Measurements from ENCODE around the gene PDE11A. TPM values are rescaled to one million over a fixed set of nuclear protein-coding genes. Genes with fewer than 3 reads are reported as not detected.

The PDE11A gene
- total and polyA plus RNA-seq, 2 of the 8 experiments (the other 6 are each of a cell fraction or from before 2014, with no cell fraction given) = 0.19 to 0.23 TPM

DNA sequence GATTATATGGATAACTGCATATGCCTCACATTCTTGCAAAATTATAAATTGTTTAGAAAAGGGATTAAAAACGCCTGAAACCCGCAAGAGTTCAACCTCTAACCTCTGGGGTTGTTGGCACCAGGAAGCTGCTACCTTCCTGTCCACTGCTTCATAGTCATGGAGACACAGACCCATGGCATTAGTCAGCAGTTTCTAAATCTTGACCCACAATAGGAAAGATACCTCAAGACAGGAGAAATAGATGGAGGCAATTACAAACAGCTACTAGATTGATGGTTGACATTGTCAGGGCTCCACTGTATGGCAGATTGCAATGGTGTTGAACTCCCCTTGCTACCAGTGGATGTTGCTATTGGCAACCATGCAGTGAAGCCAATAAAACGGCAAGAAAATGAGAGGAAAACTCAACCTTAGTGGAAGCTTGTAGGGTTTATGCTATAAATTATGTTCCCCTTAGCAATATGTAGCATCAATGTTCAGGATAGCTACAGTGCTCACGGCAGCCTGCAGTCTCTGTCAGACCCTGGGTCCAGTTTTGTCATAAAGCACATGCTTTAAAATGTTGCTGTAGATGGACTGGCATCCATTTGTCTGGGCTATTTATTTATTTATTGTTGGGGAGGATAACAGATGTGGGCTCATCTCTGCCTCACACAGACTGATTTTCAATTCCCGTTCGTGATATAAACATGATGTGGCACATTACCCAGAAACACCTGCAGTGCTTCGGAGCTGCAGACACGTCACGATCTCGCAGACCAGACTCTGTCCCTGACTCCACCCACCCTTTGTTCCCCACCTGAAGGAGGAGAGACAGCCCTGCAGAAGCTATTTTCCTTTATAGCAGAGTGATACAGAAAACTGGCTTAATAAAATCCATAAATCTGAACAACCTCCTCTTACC, 446.6 kb downstream of the PDE11A start (continued):
- TF ChIP-seq, protein P1, sequence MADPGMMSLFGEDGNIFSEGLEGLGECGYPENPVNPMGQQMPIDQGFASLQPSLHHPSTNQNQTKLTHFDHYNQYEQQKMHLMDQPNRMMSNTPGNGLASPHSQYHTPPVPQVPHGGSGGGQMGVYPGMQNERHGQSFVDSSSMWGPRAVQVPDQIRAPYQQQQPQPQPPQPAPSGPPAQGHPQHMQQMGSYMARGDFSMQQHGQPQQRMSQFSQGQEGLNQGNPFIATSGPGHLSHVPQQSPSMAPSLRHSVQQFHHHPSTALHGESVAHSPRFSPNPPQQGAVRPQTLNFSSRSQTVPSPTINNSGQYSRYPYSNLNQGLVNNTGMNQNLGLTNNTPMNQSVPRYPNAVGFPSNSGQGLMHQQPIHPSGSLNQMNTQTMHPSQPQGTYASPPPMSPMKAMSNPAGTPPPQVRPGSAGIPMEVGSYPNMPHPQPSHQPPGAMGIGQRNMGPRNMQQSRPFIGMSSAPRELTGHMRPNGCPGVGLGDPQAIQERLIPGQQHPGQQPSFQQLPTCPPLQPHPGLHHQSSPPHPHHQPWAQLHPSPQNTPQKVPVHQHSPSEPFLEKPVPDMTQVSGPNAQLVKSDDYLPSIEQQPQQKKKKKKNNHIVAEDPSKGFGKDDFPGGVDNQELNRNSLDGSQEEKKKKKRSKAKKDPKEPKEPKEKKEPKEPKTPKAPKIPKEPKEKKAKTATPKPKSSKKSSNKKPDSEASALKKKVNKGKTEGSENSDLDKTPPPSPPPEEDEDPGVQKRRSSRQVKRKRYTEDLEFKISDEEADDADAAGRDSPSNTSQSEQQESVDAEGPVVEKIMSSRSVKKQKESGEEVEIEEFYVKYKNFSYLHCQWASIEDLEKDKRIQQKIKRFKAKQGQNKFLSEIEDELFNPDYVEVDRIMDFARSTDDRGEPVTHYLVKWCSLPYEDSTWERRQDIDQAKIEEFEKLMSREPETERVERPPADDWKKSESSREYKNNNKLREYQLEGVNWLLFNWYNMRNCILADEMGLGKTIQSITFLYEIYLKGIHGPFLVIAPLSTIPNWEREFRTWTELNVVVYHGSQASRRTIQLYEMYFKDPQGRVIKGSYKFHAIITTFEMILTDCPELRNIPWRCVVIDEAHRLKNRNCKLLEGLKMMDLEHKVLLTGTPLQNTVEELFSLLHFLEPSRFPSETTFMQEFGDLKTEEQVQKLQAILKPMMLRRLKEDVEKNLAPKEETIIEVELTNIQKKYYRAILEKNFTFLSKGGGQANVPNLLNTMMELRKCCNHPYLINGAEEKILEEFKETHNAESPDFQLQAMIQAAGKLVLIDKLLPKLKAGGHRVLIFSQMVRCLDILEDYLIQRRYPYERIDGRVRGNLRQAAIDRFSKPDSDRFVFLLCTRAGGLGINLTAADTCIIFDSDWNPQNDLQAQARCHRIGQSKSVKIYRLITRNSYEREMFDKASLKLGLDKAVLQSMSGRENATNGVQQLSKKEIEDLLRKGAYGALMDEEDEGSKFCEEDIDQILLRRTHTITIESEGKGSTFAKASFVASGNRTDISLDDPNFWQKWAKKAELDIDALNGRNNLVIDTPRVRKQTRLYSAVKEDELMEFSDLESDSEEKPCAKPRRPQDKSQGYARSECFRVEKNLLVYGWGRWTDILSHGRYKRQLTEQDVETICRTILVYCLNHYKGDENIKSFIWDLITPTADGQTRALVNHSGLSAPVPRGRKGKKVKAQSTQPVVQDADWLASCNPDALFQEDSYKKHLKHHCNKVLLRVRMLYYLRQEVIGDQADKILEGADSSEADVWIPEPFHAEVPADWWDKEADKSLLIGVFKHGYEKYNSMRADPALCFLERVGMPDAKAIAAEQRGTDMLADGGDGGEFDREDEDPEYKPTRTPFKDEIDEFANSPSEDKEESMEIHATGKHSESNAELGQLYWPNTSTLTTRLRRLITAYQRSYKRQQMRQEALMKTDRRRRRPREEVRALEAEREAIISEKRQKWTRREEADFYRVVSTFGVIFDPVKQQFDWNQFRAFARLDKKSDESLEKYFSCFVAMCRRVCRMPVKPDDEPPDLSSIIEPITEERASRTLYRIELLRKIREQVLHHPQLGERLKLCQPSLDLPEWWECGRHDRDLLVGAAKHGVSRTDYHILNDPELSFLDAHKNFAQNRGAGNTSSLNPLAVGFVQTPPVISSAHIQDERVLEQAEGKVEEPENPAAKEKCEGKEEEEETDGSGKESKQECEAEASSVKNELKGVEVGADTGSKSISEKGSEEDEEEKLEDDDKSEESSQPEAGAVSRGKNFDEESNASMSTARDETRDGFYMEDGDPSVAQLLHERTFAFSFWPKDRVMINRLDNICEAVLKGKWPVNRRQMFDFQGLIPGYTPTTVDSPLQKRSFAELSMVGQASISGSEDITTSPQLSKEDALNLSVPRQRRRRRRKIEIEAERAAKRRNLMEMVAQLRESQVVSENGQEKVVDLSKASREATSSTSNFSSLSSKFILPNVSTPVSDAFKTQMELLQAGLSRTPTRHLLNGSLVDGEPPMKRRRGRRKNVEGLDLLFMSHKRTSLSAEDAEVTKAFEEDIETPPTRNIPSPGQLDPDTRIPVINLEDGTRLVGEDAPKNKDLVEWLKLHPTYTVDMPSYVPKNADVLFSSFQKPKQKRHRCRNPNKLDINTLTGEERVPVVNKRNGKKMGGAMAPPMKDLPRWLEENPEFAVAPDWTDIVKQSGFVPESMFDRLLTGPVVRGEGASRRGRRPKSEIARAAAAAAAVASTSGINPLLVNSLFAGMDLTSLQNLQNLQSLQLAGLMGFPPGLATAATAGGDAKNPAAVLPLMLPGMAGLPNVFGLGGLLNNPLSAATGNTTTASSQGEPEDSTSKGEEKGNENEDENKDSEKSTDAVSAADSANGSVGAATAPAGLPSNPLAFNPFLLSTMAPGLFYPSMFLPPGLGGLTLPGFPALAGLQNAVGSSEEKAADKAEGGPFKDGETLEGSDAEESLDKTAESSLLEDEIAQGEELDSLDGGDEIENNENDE (IDR thresholded peaks at IDR 0.05; ENCODE audit: insufficient replicate concordance, low read length) = no peak
- 0 out of 2 replicates have a peak, but pooled peaks have one; percentile 17 for TF ChIP-seq BACH1 (IDR thresholded peaks at IDR 0.05; ENCODE audit: low read length)
- no peak for TF ChIP-seq BCL11A (IDR thresholded peaks at IDR 0.05; ENCODE audit: low read depth in 2 of 2, low read length in 2 of 2)
- no peak for TF ChIP-seq RNF2 (IDR thresholded peaks at IDR 0.05; ENCODE audit: borderline replicate concordance, low read depth, low read length, missing control alignments, poor library complexity, severe bottlenecking)
- TF ChIP-seq GTF2F1 (IDR thresholded peaks at IDR 0.05; ENCODE audit: borderline replicate concordance, low read depth, low read length) = no peak
- TF ChIP-seq EZH2 (IDR thresholded peaks at IDR 0.05; ENCODE audit: low read depth, low read length, severe bottlenecking) = no peak
- no peak for TF ChIP-seq SIX5 (IDR thresholded peaks at IDR 0.05; ENCODE audit: low read depth, low read length)
- no peak for TF ChIP-seq FOSL1 (IDR thresholded peaks at IDR 0.05; ENCODE audit: insufficient read depth, low read depth, low read length)
- no peak for TF ChIP-seq KDM4A (IDR thresholded peaks at IDR 0.05; ENCODE audit: low read depth, low read length, severe bottlenecking)

Data from H1 (cell line).